ENCODE data around the gene SHISA6.

Gene SHISA6

DNA sequence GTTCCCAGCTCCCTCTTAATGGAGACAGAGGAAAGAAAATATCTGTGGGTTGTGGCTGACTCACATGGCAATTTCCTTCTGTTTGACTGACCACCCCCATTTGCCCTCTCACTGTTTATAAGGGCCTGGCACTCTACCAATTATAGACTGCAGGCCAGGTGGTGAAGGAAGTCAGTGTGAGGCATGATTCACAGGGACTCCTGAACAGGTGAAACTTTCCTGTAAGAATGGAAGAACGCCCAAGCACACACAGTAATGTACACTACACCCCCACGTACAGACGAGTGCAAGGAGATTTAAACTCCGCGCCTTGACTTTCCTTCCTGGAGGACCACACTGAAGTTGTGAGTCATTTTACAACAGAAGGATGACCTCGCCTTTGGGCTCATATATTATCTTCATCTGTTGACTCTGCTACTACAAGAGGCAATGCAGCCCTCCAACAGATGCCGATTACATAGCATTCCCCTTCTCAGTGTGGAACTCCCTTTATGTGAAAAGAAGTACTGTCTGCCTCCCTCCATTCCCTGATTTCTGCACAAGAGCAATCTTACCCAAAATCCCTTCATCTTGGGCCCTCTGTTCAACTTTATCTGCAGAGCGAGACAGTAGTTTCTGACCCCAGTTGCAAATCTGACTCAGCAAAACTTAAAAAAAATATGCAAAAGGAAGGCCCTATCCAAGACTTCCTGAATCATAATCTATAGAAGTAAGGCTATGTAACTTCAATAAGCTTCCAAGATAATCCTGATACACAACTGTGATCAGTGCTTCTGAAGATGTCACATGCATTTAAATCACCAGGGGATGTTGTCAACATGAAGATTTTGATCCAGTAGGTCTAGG, 163.6 kb downstream of the SHISA6 start:
- H3K27ac ChIP-seq: no peak overlapping the region
- no peak overlapping the region for H3K4me3 ChIP-seq

DNA sequence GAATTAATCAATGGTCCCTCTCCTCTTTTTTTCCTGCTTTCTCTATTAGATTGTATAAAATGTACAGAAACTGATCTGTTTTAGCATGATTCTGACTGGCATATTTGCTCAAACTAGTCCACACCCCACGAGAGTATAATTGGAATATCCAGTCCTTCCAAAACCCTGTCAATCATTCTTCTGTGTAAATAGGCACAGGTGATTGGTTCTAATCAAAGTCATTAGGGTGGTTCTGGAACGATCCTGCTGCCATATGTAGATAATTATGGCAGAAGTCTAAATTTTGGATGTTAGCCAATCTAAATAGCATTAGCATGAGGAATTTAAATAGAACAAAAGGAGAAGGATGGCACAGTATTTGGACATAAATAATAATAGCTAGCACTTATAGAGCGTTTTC, 165.7 kb downstream of the SHISA6 start:
- Histone ChIP-seq H3K27ac (no peak overlapping the region), H3K4me3 (no peak overlapping the region)

DNA sequence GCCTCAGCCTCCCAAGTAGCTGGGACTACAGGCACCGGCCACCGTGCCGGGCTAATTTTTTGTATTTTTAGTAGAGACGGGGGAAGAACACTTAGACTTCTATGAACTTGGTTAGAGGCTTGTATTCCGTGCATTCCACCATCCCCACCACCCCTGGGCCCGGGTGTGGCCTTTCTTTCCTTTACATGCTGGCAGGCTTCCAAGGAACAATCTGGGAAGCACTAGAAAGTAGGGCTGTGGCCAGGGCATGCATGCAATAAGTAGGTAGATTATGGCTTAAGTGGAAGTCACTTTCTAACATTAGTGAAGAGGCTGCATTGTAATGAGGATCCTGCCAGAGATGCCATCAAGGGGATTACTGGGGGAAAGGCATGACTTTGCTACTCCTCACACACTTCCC, 171.6 kb downstream of the SHISA6 start:
- H3K27ac ChIP-seq: no peak overlapping the region

DNA sequence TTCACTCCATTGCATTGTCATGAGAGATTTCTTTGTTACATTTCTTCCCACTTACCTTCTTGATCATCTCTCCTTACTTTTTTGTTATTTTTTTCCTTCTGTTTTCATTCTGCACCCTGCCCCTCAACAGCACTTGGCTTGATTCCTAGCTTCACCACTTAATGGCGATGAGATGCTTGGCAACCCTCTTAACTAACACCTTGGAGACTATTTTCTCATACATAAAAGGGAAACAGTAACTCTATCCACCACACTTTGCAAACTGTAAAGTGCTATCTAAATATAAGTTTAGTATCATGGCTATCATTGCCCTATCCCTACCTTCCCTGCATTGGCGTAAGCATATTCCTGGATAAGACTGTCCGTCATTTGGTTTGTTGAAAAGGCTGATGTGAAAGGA, 177.3 kb downstream of the SHISA6 start:
- Histone ChIP-seq H3K4me3 (no peak overlapping the region), H3K27ac (no peak overlapping the region)

More for the DNA sequence above, 171.6 kb downstream of the SHISA6 start:
- H3K4me3 ChIP-seq: no peak overlapping the region

DNA sequence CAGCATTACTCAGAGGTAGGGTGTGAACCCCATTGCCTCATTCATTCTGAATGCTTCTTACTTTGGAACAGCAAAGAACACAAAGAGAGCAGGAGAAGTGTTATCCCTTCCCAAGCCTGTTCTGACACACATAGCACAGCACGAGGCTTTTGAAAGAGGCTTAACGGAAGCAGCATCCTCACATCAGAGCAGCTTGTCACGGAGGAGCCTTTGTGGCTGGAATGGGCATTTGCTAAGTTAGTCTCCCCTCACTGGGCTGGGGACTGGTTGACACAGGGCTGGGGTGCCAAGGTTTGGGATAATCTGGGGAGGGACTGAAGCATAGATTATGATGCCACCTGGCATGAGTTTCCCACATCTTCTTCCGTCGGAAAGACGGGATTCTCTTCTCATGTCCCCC, 189.7 kb downstream of the SHISA6 start:
- Histone ChIP-seq H3K27ac (no peak overlapping the region), H3K4me3 (no peak overlapping the region)

DNA sequence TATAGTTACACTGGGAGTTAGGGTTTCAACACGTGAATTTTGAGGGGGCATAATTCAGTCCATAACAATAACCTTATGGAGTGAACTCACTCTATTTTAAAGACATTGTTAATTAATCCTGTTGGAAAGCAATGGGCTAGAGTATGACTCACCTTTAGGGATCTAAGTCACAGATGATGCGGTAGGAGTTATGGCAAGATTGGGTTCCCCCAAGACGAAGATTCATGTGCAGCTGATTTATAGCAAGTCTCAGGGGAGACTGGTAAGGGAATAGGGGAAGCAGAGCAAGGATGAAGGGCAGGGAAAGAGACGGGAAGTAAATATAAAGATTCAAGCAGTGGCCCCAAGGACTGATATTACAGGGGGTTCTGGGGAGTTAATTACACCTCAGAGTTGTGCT, 197.7 kb downstream of the SHISA6 start:
- Histone ChIP-seq H3K4me3 (no peak overlapping the region), H3K27ac (no peak overlapping the region)

DNA sequence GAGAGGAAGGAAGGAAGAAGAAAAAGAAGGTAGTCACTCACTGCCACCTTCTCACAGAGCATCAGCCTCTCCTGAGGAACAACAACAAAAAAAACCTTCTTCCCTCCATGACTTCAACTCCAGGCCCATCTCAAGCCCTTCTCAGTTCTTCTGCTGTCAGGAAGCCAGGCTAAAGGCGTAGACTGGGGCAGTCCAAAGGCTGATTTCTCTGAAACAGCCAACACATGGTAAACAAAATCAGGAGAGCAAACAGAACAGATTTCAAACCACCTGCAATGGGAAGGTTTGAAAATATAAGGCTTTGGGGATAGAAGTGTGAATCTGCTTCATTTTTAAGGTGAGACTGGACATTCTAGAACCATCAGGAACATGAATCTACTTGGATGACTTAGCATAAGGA, 200.0 kb downstream of the SHISA6 start:
- no peak overlapping the region for H3K27ac ChIP-seq

DNA sequence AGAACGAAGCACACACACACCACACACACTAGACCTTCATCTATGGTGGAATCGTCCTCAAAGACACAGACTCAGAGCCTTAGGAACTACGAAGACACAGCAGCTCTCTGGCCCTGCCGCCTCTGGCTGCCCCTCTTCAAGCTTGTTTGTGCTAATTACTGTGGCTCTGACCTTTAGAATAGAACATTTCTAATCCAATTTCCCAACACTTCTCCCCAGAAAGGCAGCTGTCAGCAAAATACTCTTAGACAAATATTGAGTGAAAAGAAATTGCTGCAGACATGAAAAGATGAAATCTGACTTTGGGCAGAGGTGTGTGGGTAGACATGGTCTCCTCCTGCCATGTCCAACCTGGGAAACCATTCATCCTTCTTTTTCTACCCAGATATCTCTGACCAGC, 205.3 kb downstream of the SHISA6 start:
- Histone ChIP-seq H3K27ac (no peak overlapping the region), H3K4me3 (no peak overlapping the region)

More for the DNA sequence above, 200.0 kb downstream of the SHISA6 start:
- H3K4me3 ChIP-seq: no peak overlapping the region

DNA sequence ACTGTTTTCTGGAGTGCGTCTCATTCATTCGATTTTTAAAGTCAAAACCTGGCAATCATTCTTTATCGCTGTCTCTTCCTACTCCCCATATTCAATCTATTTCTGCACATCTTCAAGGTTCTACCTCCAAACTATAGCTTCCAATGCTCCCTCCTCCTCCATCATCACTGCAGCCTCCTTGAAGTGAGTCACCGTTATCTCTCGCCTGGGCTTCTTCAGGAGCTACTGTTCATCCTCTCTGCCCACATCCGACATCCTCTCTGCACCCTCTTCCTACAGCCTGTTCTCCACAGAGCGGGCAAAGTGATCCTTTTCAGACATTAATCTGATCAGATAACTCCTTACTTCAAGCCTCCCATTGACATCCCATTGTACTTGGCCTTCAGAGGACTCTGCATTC, 213.1 kb downstream of the SHISA6 start:
- Histone ChIP-seq H3K27ac (no peak overlapping the region), H3K4me3 (no peak overlapping the region)

DNA sequence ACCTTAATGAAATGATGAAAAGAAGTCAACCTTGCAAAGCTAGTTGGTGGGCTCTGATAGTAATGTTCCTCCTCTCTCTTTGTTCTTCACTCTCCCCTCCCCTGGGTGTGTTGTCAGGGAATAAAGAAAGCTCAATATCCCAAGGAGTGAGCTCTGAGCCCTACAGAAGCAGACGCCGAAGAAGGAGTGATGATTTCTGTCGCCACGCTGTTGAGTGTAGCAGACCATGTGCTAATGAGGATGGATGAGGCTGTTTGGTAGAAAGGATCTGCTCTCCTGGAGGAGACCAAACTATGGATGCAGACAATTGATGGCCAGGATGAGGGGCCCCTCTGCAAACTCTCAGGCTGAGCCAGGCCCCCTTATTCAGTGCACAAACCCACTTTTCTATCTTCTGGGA, 217.3 kb downstream of the SHISA6 start:
- H3K4me3 ChIP-seq: no peak overlapping the region
- no peak overlapping the region for H3K27ac ChIP-seq

DNA sequence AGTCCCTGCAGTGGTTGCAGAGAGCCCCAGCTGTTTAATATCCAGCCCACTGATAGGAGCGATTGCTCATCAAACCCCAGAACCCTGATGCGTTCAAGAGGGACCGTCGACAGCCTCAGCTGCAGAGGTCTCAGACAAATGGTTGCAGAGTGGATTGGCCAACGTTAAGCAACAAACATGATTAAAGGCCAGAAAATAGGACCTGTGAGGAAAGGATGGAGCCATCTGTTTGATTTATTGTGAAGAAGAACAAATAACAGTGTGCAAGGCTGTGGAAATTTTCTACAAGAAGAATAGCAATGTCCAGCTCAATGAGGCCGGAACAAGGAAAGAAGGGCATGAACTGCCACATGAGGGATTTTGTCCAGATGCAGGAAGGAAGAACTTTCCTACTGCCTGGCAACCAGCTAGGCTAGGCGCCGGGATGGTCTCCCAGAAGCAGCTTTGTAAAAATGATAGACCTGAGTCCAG, 218.9 kb downstream of the SHISA6 start:
- Histone ChIP-seq H3K27ac (no peak overlapping the region), H3K4me3 (no peak overlapping the region)

DNA sequence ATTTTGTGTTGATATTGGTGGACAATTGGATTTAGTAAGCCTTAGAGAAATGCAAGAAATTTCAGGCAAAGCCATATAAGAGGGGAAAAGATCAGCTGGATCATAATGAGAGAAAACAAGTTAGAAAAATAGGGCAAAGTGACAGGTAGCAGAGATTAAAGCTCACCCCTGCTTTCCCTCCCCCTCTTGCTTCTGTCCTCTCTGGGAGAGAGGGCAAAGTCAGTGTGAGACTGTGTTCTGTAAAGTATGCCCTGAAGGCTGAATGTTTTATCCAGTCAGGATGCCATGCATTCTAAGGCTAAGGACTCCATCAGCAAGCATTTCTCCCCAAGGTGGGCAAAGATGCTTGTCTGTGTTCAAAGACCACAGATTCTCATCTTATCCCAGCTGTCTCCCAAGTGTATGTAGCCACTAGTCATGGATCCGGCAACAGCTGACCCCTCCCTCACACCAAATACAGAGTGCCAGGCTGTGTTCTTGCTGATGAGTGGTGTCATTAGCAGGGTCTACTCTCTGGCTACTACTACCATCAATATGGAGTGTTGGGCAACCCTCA, 221.1 kb downstream of the SHISA6 start:
- H3K4me3 ChIP-seq: no peak overlapping the region
- H3K27ac ChIP-seq: no peak overlapping the region

DNA sequence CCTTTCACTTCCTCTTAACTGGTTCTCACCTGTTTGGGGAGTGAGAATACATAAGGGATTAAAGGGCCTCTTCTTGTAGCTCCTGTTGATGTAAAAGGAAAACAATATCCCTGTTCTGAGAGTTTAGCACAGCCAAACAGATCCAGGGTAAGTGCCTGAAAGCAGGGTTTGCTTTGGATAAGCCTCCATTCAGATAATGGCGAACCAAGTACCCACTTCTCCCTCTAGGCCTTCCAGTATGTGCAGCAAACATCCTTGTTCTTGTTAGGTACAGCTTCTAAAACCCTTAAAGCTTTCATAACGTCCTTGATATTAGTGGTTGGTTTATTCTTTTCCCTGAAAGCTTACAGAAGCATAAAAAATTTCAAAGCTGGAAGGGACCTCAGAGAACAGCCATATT, 226.6 kb downstream of the SHISA6 start:
- no peak overlapping the region for H3K27ac ChIP-seq
- H3K4me3 ChIP-seq: no peak overlapping the region

DNA sequence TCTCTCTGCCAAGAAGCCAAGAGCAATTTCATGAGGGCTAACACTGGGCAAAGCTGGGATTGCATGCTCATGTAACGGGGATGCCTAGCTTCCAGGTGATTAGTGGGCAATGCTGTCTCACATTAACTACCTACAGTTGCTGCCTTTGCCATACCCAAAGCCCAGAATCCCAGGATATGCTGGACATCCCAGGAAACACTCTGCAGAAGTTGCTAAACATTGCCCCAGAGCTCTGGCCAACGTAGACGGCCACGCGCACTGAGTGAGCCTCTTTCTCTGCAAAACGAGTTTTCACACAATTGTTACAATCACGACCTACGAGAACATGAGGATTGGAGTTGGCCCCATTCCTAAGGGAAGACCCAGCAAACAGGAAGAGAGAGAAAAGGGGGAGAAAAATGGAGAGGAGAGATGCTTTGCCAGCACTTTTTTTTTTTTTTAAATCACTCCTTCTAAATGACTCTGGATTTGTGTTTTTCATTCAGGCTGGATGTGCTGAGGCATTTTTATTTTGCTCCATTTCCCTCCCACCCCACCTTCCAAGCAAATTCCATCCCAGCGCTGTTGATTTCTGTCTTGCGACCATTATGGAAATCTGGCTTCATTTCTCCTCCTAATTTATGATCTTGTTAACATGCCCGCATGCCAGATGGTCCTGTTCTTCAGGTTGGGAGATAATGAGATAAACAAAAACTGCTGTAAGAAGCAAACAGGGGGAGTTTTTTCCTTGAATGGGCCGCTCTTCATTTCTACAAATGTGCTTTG, 244.5 kb downstream of the SHISA6 start:
- Histone ChIP-seq H3K27ac (no peak overlapping the region), H3K4me3 (no peak overlapping the region)

DNA sequence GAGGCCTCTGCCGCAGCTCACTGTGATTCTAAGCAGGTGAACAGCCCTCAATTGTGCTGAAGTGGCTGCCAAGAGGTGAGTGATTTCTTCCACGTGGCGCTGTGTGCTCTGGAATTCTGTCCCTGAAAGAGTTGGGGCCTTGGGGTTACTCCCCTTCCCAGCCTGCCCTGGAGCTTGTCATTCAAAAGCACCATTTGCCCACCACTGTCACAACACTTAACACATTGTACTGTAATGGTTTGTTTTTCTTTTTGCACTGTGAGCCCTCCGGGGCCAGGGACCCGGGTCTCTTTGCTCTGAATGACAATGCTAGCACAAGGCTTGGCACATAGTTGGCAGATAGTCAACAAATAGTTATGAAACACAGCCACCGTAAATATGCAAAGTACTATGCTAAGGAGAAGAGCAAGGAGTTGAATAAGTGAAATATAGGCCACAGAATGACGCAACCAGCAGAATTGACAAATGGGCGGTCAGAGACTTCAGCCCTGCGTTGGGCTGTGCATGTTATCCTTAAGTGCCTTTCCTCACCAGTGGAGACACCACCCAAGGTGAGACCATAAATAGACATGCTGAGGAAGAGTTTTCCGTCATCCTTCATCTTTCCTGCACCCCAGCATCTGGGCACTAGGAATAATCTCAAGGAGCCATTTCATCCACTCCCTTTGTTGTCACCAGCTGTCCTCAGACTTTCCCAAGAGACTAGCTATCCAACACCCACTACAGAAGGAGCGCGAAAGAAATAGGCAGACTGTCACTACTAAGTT, 245.3 kb downstream of the SHISA6 start:
- Histone ChIP-seq H3K27ac (no peak overlapping the region), H3K4me3 (no peak overlapping the region)

DNA sequence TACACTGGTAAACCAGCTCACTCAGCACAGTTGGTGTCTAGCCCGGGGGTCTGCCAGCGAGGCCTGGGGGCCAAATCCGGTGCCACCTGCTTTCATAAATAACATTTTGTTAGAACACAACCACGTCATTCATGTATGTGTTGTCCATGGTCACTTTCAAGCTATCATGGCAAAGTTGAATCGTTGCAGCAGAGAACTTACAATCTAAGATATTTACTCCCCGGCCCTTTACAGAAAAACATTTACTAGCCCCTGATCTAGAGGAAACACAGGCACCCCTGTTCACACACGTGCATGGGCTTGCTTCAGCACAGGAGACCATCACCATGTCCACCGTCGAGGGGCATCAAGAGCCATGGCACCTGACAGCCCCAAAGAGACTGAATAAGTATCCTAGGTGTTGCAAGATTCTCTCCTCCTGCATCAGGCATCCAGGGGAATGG, 245.9 kb downstream of the SHISA6 start:
- no peak overlapping the region for H3K4me3 ChIP-seq
- H3K27ac ChIP-seq: no peak overlapping the region

DNA sequence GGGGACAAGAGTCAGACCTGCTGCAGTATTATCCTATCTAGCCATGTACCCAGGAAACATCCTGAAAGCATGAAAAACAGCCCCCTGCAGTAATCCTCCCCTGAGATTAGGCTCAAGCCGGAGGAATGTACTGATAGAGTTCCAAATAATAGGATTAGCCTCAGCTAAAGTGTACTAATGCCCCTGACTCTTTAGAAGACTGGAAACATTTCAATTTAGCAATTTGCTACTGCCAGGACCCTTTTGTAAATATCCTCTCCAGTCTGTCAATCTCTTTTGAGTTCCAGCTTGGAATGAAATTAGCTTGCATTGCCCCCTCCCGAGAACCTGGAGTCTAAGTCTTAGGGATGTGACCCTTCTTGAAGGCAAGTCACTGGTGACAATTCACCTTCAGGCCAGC, 246.5 kb downstream of the SHISA6 start:
- Histone ChIP-seq H3K4me3 (no peak overlapping the region), H3K27ac (no peak overlapping the region)

DNA sequence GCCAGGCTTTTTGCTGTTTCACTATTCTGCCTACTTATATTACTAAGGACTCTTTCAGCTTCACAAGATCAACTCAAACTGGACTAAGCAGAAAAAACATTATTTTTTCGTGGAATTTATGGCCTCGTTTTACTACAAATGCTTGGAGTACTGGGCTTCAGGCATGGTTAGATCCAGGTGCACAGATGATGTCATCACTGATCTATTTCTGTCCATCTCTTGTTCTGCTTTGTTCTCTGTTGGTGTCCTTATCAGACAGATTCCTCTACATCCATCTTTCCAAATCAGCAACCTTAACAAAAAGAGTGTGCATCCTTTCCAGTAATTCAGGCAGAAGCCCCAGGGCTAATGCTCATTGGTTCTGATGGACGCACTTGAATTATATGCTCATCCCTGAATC, 247.4 kb downstream of the SHISA6 start:
- no peak overlapping the region for H3K27ac ChIP-seq
- H3K4me3 ChIP-seq: no peak overlapping the region

DNA sequence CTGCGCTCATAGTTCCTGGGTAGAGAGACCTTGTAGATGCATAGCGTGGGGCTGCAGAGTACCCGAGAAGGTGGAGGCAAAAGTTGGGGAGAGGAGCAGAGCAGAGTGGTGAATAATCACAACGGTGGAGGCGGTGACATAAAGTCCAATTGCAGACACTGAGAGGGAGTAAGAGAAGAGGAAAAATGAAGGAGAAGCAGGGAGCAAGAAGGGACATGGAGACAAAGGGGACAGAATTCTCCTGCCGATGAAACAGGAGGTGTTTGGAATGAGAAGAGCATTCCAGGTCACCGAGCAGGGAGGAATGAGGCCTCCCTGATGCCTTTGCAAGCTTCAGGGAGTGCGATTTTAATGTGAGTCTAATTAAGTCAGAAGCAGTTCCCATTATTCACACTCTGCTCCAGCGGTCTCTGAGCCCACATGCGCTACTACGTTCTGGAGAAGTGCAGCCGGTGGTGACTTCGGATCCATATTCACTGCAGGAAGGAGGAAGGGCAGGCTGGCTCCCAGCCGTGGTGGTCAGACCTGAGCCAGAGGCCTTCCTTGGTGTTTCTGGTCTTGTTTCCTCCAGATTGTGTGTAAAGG, 249.2 kb downstream of the SHISA6 start:
- Histone ChIP-seq H3K27ac (no peak overlapping the region), H3K4me3 (no peak overlapping the region)

DNA sequence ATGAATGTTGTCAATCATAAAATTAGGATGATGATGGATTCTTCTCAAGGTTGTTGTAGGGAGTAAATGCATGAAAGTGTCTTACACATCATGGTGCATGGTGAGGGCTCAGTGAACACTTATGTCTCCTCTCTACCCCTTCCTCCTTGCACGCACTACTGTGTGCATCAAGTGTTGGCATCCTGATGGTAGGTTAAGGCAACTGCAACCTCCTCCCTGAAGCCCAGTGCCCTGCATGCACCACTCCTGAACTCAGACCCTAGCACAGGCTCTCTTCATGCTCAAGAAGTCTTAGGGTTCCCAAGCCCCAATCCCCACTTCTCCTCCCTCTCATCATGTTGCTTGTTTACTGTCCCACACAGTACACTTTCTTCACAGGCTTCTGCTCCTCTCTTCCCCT, 251.5 kb downstream of the SHISA6 start:
- Histone ChIP-seq H3K27ac (no peak overlapping the region), H3K4me3 (no peak overlapping the region)

Data from skin epidermis (tissue), 12 donors.